Gastroesophageal sphincter (tissue), 2 donors: ENCODE data around the gene PEA15.

ENCODE experiments used
- EP300 ChIP-seq: sonication (generic); formaldehyde crosslinking; IDR thresholded peaks from one replicate; pipeline ENCODE4 v1.6.1; 2017; ENCODE audit warnings: antibody characterized with exemption, mild to moderate bottlenecking
- POLR2A ChIP-seq, 2 donors: fragments of 450-650 bp; IDR thresholded peaks; one replicate each; pipeline ENCODE4 v1.6.1; 2017; ENCODE audit warnings: antibody characterized with exemption in 2 of 2, mild to moderate bottlenecking in 2 of 2, moderate library complexity in 1 of 2

DNA sequence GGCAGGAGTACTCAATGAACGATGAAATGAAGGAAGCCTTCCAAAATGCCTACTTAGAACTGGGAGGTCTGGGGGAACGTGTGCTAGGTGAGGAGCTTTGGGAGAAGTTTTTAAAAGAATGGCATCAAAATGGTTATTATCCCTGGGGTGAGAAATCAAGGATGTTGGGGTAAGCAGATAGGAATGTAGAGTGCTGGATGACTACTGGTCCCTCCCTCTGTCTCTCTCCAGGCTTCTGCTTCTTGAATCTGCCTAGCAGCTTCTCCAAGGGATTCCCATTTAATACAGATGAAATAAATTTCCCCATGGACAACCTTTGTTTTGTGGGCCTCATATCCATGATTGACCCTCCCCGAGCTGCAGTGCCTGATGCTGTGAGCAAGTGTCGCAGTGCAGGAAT lies 33.8 kb upstream of the PEA15 start:
- TF ChIP-seq EP300 (no peak), POLR2A (IDR thresholded peaks at IDR 0.05) (no peak)
